Stimulated activated CD8-positive, alpha-beta memory T cell treated with anti-CD3 and anti-CD28 coated beads, Interleukin-2, amount 100 ng/mL, for 1 hour (primary cell): ENCODE results near the gene GLI3.

ENCODE experiments used
- DNase-seq, 2 donors: peaks; one replicate each; pipeline ENCODE4 v3.0.0-alpha.2; 2020; ENCODE audit warnings: low read depth in 2 of 2

GLI3 gene

DNA sequence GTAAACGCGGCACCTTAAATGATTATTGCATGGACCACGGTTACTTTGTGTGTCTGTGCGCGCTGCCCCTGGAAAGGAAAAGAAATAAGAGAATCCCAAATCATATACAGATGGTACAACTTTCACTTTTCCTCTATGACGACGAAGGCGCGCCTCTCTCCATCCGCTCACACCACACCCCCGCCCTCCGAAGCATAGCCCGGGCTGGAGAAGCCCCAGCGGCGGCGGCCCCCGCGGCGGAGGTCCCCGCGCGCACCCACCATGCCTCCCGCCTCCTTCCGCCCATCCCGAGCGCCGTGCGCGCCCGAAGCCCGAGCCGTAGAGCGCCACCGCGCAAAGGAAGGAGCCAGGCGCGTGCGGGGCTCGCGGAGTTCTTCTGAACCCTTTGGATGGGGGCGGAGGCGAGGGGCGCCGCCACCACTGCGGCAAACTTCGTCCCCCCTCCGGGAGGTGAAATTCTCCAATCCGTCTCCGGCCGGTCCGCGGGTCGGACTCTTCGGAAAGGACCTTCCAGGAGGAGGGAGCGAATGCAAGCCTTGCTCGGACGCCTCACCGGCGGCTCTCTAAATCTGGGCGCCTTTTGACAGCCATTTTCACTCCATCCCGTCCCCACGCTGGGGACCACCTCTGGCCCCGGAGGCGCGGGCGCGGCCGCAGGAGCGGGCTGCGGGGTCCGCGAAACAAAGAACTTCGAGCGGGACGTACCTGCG is 588 bp downstream of the GLI3 start:
- DNase-seq: no peak

DNA sequence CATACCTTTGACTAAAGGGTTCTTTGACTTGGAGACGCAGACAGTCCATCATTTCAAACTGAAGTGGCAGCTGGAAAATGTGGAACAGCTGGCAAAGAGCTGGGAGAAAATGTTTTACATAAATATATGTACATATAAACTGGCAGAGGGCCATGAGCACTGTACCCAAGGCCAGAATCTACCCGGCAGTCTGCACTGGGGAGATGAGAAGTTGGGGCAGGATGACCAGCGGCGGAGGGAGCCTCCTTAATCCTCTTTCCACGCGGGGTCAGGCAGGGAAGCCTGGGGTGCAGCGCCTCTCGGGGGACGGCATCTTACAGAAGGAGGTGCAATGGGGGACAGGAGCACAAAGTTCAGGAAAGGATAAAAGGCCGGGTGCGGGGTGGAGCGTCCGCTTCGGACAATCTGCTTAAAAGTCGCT is 1.3 kb downstream of the GLI3 start:
- no peak for DNase-seq

DNA sequence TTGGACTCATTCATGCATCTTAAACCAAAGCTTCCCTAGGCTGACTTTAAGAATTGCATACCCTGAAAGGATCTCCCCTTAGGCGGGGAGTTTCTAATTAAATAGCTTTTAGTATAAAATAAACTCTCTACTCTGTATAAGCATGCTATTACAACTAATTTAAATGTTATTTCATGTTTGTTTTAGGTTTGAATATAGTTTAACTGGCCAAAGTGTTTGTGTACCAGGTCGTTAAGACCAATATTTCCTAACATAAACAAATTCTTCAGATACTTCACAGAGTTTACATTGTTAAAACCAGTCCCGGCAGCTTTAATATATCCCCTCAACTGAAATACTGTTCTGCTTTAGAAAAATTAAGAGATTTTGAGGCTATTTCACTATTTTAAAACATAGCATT is 2.3 kb downstream of the GLI3 start:
- no peak for DNase-seq

DNA sequence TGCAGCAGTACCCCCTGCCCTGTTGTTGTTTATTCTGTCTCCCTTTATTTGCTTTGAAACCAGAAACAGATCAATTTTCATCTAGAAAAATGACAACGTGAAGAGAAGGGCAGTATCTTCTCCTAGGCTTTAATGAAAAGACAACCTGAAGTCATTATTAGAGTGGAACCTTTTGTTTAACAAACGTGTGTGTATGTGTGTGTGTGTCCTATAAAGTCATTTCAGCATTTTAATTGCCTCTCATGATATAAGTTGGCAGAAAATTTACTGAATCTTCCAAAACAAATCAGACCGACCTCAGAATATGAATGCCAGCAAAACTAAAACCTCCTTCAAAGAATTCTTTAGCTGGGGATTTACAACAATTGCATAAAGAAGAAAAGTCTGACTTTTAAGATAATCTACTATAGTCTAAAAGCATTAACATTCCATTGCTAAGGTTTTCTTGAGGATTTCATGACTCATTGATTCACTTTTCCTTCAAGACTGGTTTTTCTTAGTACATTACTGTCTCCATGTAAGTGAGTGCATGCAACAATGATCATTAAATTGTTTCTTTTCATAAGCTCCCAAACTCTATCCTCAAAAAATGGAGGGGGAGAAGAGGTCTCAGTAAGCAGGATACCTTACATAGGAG is 3.2 kb downstream of the GLI3 start:
- no peak for DNase-seq

DNA sequence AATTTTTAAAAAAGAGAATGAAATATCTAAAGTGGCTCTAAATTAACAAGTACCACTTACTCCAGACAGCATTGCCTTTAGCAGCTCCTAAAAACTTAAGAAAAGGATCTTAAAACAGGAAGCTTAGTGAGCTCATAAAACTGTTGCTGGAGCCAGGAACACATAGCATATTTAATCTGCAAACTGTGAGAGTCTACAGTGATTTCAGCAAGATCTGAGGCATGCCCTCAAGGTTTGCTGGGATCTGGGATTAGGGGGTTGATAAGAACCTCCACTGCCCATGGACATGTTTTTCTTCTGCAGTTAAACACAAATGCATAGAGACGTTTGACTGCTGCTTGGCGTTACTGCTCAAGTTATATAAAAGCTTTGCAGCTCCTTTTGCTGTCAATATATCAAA is 3.8 kb downstream of the GLI3 start:
- DNase-seq: no peak

DNA sequence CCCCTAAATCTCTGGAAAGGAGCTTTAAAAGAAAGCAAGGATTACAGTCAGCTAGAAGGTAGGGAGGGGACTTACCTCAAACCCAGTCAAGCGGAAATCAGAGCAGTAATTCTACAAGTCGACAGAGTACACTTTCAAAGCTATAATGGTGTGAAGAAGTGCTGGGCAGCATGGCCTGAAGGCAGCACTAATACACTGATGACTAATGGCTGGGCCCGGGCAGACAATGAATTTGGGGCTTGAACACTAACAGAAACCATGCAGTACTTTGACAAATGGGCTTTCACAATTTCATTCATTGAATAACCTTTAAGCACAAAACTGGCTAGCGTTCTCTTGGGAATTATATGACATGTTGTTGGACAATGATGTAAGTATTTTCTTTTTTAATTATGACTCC is 4.7 kb downstream of the GLI3 start:
- DNase-seq: no peak

DNA sequence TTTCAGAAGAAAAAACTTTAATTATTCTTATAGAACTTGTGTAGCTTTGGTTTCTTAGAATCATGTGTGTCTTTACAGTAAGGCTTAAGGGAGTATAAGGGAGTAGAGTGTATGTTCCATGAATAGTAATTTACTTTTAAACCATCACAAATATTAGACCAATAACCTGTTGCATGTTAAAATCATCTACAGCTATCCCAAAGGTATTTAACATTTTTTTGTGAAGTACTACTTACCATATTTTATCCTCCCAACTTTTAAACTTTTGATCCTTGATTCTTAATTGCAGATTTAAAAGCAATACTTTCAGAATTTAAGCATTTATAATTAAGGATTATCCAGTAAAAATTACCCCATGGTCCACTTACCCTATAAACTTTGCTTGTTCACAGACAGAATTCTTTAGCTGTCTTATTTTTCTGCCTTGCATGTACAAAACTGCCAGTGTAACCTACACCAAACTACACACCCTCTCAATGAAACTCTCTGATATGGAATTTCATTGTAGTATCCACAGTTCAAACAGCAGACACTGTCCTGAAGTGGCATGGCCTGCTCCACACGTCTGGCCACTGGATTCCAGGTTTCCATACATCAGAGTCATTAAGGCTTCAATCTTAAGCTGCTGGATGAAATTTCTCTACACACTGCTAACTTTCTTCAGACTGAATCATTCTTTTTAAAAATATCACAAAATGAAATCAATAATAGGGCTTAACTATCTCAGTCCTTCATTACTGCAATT is 5.8 kb downstream of the GLI3 start:
- no peak for DNase-seq

DNA sequence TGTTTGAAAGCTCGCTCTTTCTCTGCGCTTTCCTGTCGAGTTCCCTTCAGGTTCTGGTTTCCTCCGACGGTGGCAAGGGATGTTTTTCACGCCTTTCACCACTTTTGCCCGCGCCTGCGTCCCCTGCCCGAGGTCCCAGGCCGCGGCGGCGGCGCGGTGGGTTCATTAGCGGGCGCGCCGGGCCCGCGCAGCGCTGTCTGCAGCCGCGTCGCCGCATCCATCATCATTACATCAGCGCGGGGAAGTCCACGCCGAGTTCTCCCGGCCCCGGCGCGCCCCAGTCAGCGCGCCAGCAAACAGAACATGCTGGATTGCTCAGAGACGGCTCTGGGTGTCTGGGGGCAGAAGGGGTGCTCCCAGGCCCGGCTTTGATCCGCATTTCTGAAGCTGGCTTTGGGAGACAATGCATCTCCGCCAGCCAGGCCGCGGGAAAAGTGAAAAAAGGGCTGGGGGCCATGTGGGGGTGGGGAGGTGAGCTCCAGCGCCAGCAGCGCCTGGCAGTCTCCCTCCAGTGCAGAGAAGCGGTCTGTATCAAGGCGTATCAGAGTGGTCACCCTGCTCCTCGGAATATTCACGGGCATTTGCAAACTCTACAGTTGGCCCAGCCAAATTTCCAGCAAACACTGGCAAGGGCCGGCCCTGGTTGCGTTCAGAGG is 8.9 kb downstream of the GLI3 start:
- DNase-seq: no peak

DNA sequence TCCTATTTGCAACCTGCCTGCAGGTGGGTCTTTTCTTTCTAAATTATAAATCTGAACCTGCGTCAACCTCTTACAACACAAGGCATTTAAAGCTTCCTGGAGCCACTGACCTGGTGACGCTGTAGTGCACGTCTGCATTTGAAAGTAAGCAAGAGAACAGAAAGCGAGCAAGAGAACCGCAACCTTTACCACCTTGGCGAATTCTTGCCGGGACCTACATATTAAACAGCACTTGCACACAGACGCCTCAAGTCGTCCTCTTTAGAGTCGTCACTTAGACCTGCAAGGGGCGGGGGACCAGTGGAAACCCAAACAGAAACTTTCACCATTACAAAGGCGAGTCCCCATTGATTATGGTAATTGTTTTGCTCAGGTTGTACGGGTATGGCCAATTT is 9.5 kb downstream of the GLI3 start:
- DNase-seq: no peak

DNA sequence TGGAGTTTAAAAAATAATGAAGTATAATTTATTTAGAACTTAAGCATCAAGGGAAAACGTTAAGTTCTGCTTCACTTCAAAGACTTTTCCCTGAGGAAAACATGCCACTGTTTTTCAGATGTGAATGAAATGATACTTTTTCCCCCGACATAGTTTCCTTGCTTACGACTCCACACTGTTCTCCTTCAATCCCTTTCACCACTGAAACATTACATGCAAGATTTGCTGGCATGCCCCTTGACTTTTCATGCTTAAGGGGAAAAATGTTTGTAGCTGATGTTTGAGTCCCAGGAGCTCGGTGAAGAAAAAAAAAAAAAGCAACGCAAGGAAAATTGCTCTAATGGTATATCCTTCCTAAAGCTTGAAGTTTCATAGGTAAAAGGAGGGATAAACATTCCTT is 10.0 kb downstream of the GLI3 start:
- no peak for DNase-seq

DNA sequence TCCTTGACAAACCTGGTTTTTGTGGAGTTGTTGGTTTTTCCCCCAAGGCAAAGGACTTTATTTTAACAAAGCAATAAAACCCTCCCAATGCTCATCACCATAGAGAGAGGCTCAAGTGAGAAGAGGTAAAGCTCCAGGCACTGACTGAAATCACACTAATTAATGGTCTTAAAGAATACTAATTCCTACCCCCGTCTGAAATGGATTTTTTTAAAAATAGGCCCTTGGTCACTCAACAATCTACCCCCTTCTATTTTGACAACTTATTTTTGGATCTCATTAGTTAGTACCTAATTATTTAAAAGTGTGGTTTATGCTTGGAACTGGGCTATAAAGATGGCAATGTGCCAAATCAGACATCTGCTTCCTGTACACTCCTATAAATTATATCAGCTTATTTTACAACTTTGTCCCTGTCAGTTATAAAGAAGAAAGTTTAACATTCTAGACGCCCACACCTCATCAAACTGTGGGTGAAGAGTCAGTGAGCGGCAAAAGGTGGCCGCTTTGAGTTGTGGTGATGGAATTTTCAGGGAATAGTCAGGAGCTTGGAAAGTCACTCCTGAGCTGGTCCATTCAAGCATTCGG is 10.6 kb downstream of the GLI3 start:
- no peak for DNase-seq

DNA sequence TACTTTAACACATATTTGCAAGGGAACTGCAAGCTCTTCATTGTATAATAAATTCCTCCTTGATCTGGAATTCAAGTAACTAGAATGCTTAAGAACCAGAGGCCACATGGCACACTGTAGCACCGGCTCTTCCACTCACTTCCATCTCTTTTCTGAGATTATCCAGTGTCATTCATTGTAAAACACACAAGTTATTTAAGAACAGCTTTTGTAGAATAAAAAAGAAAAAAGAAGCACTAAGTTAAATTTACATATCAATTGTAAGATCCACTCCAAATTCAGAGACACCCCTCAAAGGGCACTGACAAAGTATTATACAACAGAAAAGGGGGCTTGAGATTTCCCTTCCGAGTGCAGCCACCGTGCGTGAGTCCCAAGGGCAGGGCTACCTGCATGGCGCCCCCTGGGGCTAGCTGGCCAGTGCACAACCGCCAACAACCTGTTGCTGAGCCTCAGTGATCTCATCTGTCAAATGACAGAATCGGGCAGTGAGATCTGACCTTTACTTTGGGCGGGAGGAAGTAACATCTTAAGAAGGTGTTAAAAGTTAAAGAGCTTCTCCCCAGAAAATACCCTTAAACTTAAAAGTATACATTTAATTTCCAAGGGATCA is 12.5 kb downstream of the GLI3 start:
- DNase-seq: no peak

DNA sequence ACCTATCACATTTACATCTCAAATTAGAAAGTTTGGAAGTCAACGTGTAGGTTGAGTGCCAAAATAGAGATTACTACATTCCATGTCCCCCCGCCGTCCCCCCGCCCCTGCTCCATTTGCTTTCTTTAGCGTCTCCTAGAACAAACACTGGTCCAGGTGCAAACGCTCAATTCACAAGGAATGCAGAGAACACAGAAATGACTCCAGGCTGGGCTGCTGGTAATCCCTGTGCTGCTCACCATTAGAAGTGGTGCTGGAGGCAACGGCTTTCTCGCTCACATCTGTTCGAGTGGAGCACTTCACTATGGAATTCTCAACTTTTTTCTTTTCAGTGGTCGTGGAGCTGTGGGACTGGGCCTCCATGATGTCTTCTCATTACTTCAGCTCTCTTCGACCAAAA is 14.1 kb downstream of the GLI3 start:
- DNase-seq: no peak

DNA sequence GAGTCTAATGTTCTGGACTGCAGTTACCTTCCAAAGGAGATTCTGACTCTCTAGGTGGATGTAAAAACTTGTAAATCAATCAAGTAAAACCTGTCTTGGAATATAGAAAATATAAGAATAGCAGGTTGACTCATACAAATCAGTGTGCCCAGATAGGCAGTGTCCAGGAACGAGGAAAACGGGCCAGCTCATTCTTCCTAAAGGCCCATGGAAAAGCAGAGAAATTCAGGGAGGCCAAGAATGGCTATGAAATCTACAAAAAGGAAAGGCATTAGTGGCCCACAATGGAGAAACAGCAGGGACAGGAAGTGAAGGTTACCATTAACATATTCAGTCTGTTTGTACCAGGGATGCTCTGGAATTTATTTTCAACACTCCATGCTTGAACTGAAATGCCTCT is 14.9 kb downstream of the GLI3 start:
- no peak for DNase-seq

DNA sequence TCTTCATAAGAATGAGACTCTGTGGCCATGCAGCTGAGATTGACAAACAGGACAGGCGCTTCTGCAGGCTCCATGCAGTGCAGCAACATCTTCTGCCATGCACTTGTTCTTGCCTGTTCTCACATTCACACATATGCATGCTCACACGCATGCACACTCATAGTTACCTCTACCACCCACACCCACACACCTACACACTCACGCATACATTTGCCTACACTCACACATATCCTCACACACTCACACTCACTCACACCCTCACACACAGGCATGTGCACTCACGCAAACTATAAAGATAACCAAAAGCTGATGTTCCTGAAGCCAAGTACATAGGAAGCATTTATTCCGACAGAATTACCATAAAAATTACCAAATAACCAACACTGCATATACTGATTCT is 15.7 kb downstream of the GLI3 start:
- no peak for DNase-seq

DNA sequence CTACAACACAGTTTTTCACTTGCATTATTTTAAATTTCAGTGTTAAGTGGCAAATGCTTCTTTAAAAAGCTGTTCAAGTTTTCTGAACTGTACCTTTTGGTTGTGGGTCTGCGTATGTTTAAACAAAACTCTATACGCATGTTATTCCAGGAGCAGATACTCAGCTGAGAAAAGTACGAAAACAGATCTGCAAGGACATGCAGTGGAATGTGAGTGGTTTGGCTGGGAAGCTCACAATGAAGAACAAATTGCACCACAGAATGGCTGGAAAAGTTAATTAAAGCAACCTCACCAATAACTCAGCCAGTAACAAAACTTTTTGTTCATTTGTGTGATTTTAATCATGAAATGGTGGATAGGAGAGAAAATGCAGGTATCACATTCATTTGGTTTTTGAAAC is 17.6 kb downstream of the GLI3 start:
- no peak for DNase-seq

DNA sequence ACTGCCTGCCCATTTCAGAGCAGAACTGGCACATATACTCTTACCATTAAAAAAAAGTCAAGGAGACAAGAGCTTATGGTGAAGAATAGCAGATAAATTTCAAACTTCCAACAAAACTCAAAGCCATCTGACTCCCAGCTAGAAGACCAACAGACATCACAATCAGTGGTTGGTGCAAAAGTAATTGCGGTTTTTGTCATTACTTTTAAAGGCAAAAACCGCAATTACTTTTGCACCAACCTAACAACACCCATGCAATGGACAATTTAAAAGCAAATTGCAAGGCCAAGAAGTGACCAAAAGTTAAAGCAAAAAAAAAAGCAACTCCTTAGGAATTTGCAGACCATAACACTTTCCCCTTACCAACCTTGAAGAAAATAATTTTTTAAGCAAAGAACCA is 18.8 kb downstream of the GLI3 start:
- DNase-seq: no peak

DNA sequence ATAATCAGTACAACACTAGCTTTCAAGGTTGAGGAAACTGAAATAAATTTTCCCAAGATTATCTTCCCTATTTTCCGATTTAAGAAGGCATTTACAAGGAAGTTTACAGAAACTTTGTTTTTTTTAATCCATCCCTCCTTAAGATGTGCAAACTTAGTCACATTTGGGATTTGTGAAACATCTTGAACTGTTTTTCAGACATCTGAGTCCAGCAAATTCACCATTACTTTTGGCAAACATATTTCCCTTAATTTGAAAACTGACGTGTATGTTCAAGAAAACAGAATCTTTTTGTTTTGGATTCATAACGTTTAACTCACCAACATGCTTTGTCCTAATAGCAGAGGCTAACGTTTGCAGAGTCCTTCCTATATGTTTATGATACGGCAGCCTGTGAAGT is 19.5 kb downstream of the GLI3 start:
- DNase-seq: no peak

DNA sequence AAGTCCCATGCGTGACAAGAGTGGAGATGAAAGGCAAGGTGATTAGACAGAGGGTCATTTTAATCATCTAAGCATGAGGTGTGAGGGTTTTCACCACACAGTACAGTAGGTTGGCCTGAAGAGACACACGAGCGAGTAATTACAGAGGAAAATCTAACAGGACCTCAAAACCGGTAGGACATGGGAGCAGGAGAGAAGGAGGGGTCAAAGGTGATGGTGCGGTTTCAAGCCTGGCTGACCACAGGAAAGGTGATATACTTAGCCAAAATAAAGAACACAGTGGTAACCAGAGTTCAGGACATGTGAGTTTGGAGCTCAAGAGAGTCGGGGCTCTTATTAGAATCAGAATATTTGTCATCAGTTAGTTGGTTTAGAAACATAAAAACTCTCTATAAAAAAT is 20.0 kb downstream of the GLI3 start:
- no peak for DNase-seq

DNA sequence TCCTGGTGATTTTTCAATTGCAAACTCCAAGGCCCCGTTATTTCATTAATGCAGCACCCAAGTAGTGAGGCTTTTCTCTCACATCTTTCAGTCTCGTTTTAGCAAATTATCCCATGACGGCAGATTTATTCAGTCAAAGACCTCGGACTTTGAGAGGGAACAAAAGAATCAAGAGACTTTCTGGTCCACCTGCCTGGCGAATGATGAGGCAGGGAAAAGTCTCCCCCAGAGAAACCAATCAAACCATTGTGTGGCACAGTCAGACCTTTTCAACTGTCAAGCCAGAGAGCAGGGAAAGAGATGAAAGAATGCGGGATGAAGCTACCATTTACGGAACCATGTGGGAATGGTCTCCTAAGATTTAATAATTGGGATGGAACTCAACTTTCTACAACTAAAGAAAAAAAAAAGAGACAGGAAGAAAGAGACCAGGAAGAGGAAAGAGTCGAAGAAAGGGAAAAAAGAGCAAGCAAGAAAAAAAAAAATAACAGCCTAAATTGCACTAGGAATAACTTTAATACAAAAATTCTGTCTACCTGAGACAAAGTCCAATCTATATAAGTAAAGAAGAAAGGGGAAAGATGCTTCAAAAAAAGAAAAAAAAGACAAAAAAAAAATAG is 22.8 kb downstream of the GLI3 start:
- DNase-seq: no peak

DNA sequence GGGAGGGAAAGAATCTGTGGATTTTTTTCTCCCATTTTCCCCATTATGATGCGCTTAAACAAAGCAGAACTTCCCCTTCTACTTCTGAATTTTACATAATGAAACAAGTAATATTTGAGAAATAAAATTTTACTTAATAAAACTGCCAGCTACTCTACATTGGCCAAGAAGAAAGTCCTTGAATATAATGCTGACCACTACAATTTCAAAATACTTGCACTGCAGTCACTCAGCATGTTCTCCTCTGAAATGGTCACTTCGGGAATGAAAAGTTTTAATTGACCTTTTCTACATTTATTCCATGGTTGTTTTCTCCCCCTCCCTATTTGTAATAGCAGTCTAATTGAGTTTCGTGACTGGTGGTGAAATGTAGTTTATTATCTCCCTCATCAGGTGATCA is 23.9 kb downstream of the GLI3 start:
- DNase-seq: no peak
